Measurements from ENCODE around the gene SNX33.
"Not testable (repeated sequence)": the region's sequence is repeated elsewhere in the genome, so short reads cannot be mapped to it uniquely, and the experiment has no call there.

The SNX33 gene

DNA sequence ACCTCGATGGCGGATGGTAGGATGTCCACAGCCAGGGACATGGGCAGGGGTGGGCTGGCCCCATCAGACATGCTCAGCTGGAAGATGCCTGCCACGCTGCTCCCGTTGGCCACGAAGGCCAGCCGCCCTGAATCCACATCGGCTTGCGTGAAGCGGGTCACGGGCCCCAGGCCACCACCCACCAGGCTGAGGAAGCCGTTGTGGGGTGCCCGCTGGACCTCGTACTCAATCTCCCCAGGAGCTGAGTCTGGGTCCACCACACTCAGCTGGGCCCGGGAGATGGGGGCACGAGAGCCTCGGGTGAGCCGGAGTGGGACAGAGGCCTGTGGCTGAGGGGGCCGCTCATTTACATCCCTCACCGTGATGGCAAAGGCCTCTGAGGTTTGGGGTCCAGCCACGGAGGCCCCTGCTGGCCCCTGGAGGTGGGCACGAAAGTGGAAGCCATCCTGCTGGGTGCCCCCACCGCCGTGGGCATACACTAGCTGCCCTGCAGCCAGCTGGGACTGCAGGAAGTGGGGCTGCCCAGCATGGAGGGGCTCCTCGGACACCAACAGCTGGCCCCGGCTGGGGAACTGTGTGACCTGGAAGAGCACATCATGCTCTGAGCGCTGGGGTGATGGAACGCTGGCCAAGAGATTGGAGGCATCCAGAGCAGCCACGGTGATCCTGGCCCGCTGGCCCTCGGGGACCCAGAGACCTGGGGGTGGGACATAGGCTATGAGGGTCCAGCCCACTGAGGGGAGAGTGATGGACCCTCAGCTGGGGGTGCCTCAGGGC is 29.2 kb downstream of the SNX33 start:
- peaks cover 17% of the 10 kb centered on the region for H3K4me1 Mint-ChIP-seq
- H3K36me3 Mint-ChIP-seq (ENCODE audit: low read depth), result peaks cover 7% of the 10 kb centered on the region

DNA sequence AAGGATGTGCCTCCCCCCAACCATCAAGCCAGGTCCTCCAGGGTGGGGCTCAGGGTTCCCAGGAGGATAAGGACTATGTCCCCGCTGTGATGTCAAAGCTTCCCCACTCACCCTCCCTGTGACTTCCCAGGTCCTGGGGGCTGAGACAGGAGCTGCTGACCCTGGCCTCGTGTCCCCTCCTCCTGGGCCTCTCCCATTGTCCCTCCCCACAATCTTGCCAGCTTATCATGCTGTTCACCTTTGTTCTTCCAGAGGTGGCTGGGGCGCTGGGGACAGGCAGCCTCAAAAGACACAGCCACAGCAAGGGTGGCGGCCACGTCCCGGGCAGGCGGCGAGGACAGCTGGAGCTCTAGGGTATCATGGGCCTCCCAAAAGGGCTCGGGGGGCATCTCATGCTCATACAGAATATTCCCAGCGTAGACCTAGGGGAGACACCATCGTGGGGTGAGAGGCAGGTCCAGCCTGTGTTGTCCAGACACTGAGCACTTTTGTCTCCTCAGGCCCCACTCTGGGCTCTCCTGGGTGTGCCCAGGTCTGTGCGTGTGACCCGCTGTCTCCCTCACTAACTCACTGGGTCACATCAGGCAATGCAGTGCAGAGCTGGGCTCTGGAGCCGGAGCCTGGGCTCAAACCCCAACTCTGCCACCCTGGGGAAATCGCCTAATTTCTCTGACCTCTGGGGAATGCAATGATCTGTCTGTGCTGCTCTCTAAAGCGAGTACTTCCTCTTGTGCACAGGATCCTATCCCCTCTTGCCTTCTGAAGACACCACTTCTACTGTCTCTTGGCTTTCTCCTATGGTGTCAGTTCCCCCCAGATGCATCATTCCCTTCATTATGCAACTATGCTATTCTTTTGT is 30.0 kb downstream of the SNX33 start:
- H3K9me3 Mint-ChIP-seq, result no peaks in the 10 kb centered on the region
- H3K4me1 Mint-ChIP-seq, result peaks cover 13% of the 10 kb centered on the region
- H3K27me3 Mint-ChIP-seq (ENCODE audit: low read depth), result no peaks in the 10 kb centered on the region
- H3K36me3 Mint-ChIP-seq (ENCODE audit: low read depth), result peaks cover 7% of the 10 kb centered on the region
- H3K4me3 Mint-ChIP-seq, result no peak overlapping the region
- TF ChIP-seq, protein P1, sequence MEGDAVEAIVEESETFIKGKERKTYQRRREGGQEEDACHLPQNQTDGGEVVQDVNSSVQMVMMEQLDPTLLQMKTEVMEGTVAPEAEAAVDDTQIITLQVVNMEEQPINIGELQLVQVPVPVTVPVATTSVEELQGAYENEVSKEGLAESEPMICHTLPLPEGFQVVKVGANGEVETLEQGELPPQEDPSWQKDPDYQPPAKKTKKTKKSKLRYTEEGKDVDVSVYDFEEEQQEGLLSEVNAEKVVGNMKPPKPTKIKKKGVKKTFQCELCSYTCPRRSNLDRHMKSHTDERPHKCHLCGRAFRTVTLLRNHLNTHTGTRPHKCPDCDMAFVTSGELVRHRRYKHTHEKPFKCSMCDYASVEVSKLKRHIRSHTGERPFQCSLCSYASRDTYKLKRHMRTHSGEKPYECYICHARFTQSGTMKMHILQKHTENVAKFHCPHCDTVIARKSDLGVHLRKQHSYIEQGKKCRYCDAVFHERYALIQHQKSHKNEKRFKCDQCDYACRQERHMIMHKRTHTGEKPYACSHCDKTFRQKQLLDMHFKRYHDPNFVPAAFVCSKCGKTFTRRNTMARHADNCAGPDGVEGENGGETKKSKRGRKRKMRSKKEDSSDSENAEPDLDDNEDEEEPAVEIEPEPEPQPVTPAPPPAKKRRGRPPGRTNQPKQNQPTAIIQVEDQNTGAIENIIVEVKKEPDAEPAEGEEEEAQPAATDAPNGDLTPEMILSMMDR (IDR thresholded peaks at IDR 0.05; ENCODE audit: unreplicated experiment in 3 of 3), result no peak
- H3K27ac Mint-ChIP-seq, result no peak overlapping the region

More for the DNA sequence above, 29.2 kb downstream of the SNX33 start:
- TF ChIP-seq, protein P1 (IDR thresholded peaks at IDR 0.05; ENCODE audit: unreplicated experiment in 3 of 3), result no peak
- Mint-ChIP-seq H3K9me3 (no peaks in the 10 kb centered on the region), H3K27ac (no peak overlapping the region), H3K27me3 (ENCODE audit: low read depth) (no peaks in the 10 kb centered on the region), H3K4me3 (no peak overlapping the region)

DNA sequence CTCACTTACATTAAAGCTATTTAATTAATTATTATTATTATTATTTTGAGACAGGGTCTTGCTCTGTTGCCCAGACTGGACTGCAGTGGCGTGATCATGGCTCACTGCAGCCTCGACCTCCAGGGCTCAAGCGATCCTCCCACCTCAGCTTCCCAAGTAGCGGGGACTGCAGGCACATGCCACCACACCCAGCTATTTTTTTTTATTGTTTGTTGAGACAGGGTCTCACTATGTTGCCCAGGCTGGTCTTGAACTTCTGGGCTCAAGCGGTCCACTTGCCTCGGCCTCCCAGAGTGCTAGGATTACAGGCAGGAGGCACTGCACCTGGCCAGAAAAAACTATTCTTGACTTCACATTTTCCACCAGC is 30.6 kb downstream of the SNX33 start:
- not testable (repeated sequence) for H3K27ac Mint-ChIP-seq

DNA sequence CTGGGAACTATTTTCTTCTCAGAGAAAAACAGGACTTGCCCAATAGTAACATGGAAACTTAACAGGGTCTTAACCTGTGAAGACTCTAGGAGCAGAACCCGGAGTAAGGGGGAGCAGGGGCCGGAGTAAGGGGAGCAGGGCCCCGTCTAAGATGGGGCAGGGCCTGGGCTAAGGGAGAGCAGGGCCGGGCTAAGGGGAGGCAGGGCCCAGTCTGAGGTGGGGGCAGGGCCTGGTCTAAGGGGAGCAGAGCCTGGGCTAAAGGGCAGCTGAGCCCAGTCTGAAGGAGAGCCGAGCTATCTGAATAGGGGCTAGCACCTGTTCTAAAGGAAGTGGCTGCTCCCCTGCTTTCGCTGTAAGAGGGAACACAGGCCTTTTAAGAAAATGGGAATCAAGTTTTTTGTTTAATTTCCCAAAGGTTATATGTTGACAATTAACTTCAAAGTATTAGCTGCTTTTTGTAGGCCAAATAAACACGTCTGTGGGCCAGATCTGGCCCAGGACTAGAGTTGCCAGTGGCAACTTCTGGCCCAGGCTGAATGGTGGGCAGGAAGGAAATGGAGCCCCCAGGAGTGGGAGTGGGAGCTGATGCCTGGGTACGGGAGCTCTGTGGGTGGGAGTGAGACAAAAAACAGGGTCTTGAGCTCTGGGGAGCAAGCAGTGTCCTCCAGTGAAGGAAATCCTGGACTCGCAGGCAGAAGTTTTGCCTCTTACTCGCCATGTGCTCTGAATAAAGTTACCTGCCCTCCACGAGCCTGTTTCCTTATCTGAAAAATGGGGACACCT is 32.5 kb downstream of the SNX33 start:
- Mint-ChIP-seq H3K27ac (no peak overlapping the region), H3K36me3 (ENCODE audit: low read depth) (peaks cover 7% of the 10 kb centered on the region), H3K27me3 (ENCODE audit: low read depth) (no peaks in the 10 kb centered on the region), H3K9me3 (no peaks in the 10 kb centered on the region), H3K4me3 (no peak overlapping the region), H3K4me1 (no peaks in the 10 kb centered on the region)
- TF ChIP-seq, protein P1 (IDR thresholded peaks at IDR 0.05; ENCODE audit: unreplicated experiment in 3 of 3), result no peak

More for the DNA sequence above, 30.6 kb downstream of the SNX33 start:
- H3K4me3 Mint-ChIP-seq; H3K4me1 Mint-ChIP-seq; H3K36me3 Mint-ChIP-seq (ENCODE audit: low read depth); H3K9me3 Mint-ChIP-seq; H3K27me3 Mint-ChIP-seq (ENCODE audit: low read depth): not testable (repeated sequence)

DNA sequence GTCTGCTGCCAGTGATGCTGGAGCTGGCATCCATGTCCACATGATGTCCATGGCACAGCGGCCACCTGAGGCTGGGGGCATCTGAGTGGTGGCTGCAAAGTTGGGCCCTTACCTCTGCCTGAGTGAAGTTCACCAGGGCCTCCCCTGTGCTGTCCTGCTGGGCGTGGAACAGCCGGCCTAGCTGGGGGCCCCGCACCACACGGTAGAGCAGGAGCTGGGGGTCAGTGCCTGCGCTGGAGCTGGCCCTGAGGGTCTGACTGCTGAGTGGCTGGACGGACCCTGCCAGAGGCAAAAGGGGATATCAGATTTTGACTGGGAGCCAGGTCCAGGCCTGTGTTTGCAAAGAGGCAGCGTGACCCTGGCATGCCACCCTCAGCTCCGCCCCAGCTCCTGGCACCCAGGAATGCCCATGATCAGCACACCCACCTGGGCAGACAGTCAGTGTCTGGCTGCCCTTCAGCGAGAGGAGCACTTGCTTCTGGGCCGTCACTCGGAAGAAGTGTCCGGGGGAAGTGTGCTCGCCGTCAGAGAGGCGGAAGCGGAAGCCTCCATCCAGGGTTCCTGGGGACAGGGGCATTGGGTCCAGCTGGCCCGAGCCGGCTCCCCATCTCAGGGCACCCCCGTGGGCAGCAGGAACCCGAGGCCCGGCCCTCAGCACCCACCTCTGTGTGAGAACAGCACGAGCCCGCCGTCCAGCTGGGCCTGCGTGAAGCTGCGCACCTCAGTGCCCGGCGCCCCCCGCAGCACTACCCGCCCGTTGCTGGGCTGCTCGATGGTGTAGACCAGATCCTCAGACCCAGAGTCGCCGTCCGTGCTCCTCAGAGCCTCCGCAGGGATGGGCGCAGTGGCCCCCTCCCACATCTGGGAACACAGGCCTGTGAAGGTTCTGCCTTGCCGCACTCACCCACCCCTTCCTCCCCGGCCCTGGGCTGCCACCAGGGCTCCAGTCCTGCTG is 34.7 kb downstream of the SNX33 start:
- TF ChIP-seq, protein P1 (IDR thresholded peaks at IDR 0.05; ENCODE audit: unreplicated experiment in 3 of 3), result no peak
- Mint-ChIP-seq H3K27ac (no peak overlapping the region), H3K4me1 (no peaks in the 10 kb centered on the region), H3K36me3 (ENCODE audit: low read depth) (peaks cover 7% of the 10 kb centered on the region), H3K27me3 (ENCODE audit: low read depth) (no peaks in the 10 kb centered on the region), H3K9me3 (no peaks in the 10 kb centered on the region), H3K4me3 (no peak overlapping the region)

All from nephron (organoid).